HepG2 (cell line): Measurements from ENCODE around the gene PDE4D. TPM values are rescaled to one million over a fixed set of nuclear protein-coding genes. Genes with fewer than 3 reads are reported as not detected.

Experiments
- ATAC-seq: fragments of 200-7000 bp; cut with Tn5 transposase; 3 replicates; pipeline ENCODE4 v1.9.1; 2020; ENCODE audit warnings: mild to moderate bottlenecking, moderate library complexity
- BruUV-seq: library from RNA; stranded (reverse); fragments of 400-500 nt; replicated peaks from 2 replicates; lab custom pipeline; 2021; lab: Mats Ljungman, UMichigan
- CTCF ChIA-PET: fragments of 300-600 bp; formaldehyde crosslinking; extraction: SDS; loops from one replicate; lab custom pipeline; 2021; ENCODE audit warnings: low total read pairs, inconsistent platforms, low intra/inter-chr PET ratio; lab: Yijun Ruan, JAX
- POLR2A ChIA-PET: fragments of 350-600 bp; sonication (Branson Sonifier 250); formaldehyde crosslinking; loops from one replicate; lab custom pipeline; 2020; ENCODE audit warnings: antibody characterized with exemption, inconsistent platforms; lab: Yijun Ruan, JAX
- DNase-seq: peaks from one replicate; pipeline ENCODE4 v3.0.0-alpha.2; 2015; ENCODE audit warnings: low spot score
- FAIRE-seq: peaks from 3 replicates; lab custom pipeline; 2011; peaks lifted over from hg19 to GRCh38; lab: Jason Lieb, UNC
- H2AFZ ChIP-seq: one replicate; pipeline ENCODE4 v1.6.1; 2011; ENCODE audit warnings: low read length, inconsistent platforms
- H3K27ac ChIP-seq: fragments of 300-600 bp; 3 replicates; pipeline ENCODE4 v1.8.0; 2011; ENCODE audit warnings: mixed run types, mild to moderate bottlenecking, mixed read lengths, low read length, inconsistent platforms; ENCODE audit not compliant: insufficient read depth; ENCODE audit errors: extremely low read length
- H3K27me3 ChIP-seq, 2 experiments: fragments of 200-600 bp in 1 of 2; 2 replicates in 1 of 2; 3 replicates in 1 of 2; pipeline versions ENCODE4 v1.6.0 to v1.8.0; 2011; ENCODE audit warnings: low read length in 2 of 2, mild to moderate bottlenecking in 2 of 2, moderate library complexity in 2 of 2, inconsistent platforms in 1 of 2; ENCODE audit not compliant: insufficient read depth in 2 of 2, control insufficient read depth in 1 of 2
- H3K36me3 ChIP-seq, 2 experiments: fragments of 200-600 bp in 1 of 2; replicated peaks in 1 of 2; 2 replicates in 1 of 2; 3 replicates in 1 of 2; pipeline versions ENCODE4 v1.5.1 to v1.8.0; 2011; ENCODE audit warnings: low read length in 2 of 2, inconsistent platforms in 1 of 2; ENCODE audit not compliant: insufficient read depth in 2 of 2, control insufficient read depth in 1 of 2
- H3K4me1 ChIP-seq: 2 replicates; pipeline ENCODE4 v1.5.1; 2012; ENCODE audit warnings: low read length, inconsistent platforms; ENCODE audit not compliant: insufficient read depth
- H3K4me2 ChIP-seq: 2 replicates; pipeline ENCODE4 v1.6.0; 2011; ENCODE audit warnings: low read depth, low read length, inconsistent platforms
- H3K4me3 ChIP-seq, 3 experiments: fragments of 200-600 bp in 1 of 3; sonication (generic), shearing (Covaris generic) in 1 of 3; replicated peaks in 1 of 3; 2 replicates each; pipeline ENCODE4 v1.5.1; 2011 to 2016; ENCODE audit warnings: low read length in 3 of 3, inconsistent platforms in 2 of 3, low read depth in 2 of 3, mild to moderate bottlenecking in 2 of 3, control low read depth in 1 of 3, mixed read lengths in 1 of 3; ENCODE audit not compliant: insufficient read depth in 1 of 3
- H3K79me2 ChIP-seq: one replicate; pipeline ENCODE4 v1.6.1; 2011; ENCODE audit warnings: low read length, inconsistent platforms; ENCODE audit not compliant: insufficient read depth
- H3K9ac ChIP-seq: 2 replicates; pipeline ENCODE4 v1.6.0; 2011; ENCODE audit warnings: mild to moderate bottlenecking, low read depth, low read length, inconsistent platforms; ENCODE audit not compliant: insufficient read depth
- H3K9me3 ChIP-seq: 2 replicates; pipeline ENCODE4 v1.5.1; 2012; ENCODE audit warnings: mild to moderate bottlenecking, low read length
- H4K20me1 ChIP-seq: 2 replicates; pipeline ENCODE4 v1.6.0; 2011; ENCODE audit warnings: inconsistent platforms, mild to moderate bottlenecking, low read length, moderate library complexity; ENCODE audit not compliant: insufficient read depth
- CENPBD1 ChIP-seq: sonication (generic); formaldehyde crosslinking; IDR thresholded peaks from 2 replicates; pipeline ENCODE4 v1.8.0; 2022; ENCODE audit warnings: missing genetic modification reagents, low read depth, mild to moderate bottlenecking, borderline replicate concordance
- HMG20A ChIP-seq: IDR thresholded peaks from 2 replicates; pipeline ENCODE4 v1.6.1; 2016; ENCODE audit warnings: borderline replicate concordance
- IRF1 ChIP-seq: sonication (generic); formaldehyde crosslinking; IDR thresholded peaks from 2 replicates; pipeline ENCODE4 v1.4.0; 2020; ENCODE audit warnings: low read depth, mild to moderate bottlenecking, missing genetic modification reagents
- KLF15 ChIP-seq: sonication (generic); formaldehyde crosslinking; IDR thresholded peaks from 2 replicates; pipeline ENCODE4 v1.8.1; 2023; ENCODE audit warnings: borderline replicate concordance, mild to moderate bottlenecking, inconsistent platforms, missing genetic modification reagents, mixed read lengths
- MXD3 ChIP-seq: IDR thresholded peaks from 2 replicates; pipeline ENCODE4 v1.6.1; 2016; ENCODE audit warnings: mild to moderate bottlenecking, missing biosample characterization, missing genetic modification reagents
- RBFOX2 ChIP-seq: fragments of 200-400 bp; formaldehyde crosslinking; IDR thresholded peaks from 2 replicates; pipeline ENCODE4 v1.6.1; 2017; ENCODE audit warnings: low read depth, mild to moderate bottlenecking, low read length
- ZNF138 ChIP-seq: sonication (generic); formaldehyde crosslinking; IDR thresholded peaks from 2 replicates; pipeline ENCODE4 v1.5.0; 2020; ENCODE audit warnings: mild to moderate bottlenecking, low read depth, missing genetic modification reagents
- ZNF382 ChIP-seq: sonication (generic); formaldehyde crosslinking; IDR thresholded peaks from 2 replicates; pipeline ENCODE4 v1.5.0; 2020; ENCODE audit warnings: missing genetic modification reagents, mild to moderate bottlenecking, borderline replicate concordance
- WGBS: methylation state at CpG from one replicate; pipeline ENCODE4 v1.1.6; 2017; ENCODE audit warnings: low lambda C conversion rate; 5-methylcytosine and 5-hydroxymethylcytosine counted together
- in situ Hi-C: cut with HindIII; loops from 2 replicates; pipeline ENCODE4 v1.10.0; 2017; ENCODE audit warnings: low pct_unique_long_range_greater_than_20kb; ENCODE audit not compliant: extremely low pct_ligation_motif_present
- intact Hi-C: fragments of 100-400 bp; cut with micrococcal nuclease; formaldehyde crosslinking; loops from one replicate; pipeline ENCODE4 v1.10.0; 2022; ENCODE audit not compliant: unreplicated experiment
- polyA plus RNA-seq, 8 experiments: library from polyadenylated mRNA; depleted of rRNA in 3 of 8; stranded (reverse) in 7 of 8; unstranded in 1 of 8; fragments of >200 nt; fragmentation: Illumina TruSeq in 4 of 8; extraction: Trizol in 4 of 8; gene quantifications; 2 replicates each; pipeline versions ENCODE4 v1.2.1 to v1.2.3, GENCODE V29; 2011 to 2016; ENCODE audit warnings: low read depth in 4 of 8, missing spikeins in 1 of 8, mixed read lengths in 1 of 8; ENCODE audit not compliant: insufficient read depth in 1 of 8
- total RNA-seq, 5 experiments: library from RNA; depleted of rRNA; stranded (reverse); fragments of >200 nt; fragmentation: Illumina TruSeq; extraction: Trizol; gene quantifications; 2 replicates each; pipeline ENCODE4 v1.2.3, GENCODE V29; 2016; ENCODE audit warnings: low read depth in 1 of 5

Gene PDE4D
- total and polyA plus RNA-seq, 2 of the 13 experiments (the other 11 are each of a cell fraction or from before 2014, with no cell fraction given): 7.0 to 12.2 TPM

GRCh38 chr5:59487772-59488729, 405.5 kb downstream of the PDE4D start:
- in situ Hi-C loops: no loop called here
- H3K4me3 ChIP-seq: no peak overlapping the region
- no peaks in the 10 kb centered on the region for H3K79me2 ChIP-seq
- H3K4me1 ChIP-seq: no peaks in the 10 kb centered on the region
- TF ChIP-seq ZNF382 (CRISPR knock-in tag): no peak
- no peak for TF ChIP-seq IRF1 (CRISPR knock-in tag)
- no peak for TF ChIP-seq HMG20A (CRISPR knock-in tag)
- no peak for TF ChIP-seq KLF15 (CRISPR knock-in tag)
- TF ChIP-seq RBFOX2: no peak
- no peak for TF ChIP-seq CENPBD1 (CRISPR knock-in tag)
- TF ChIP-seq ZNF138: no peak
- TF ChIP-seq MXD3 (CRISPR knock-in tag): no peak
- TF ChIP-seq, all 625 proteins: peak for 0
- ChIA-PET CTCF (no interaction called here), POLR2A (no interaction called here)
- H3K9ac ChIP-seq: no peak overlapping the region
- no peak for DNase-seq
- no TSS peak for BruUV-seq
- H4K20me1 ChIP-seq: no peaks in the 10 kb centered on the region
- H3K36me3 ChIP-seq: no peaks in the 10 kb centered on the region
- no peaks in the 10 kb centered on the region for H3K9me3 ChIP-seq
- no peak overlapping the region for H2AFZ ChIP-seq
- 59% methylated on average over 6 of the region's 7 CpGs for WGBS
- no peak overlapping the region for H3K4me2 ChIP-seq
- ATAC-seq: no peak
- no peaks in the 10 kb centered on the region for H3K27me3 ChIP-seq
- no peak overlapping the region for H3K27ac ChIP-seq
- FAIRE-seq: no peak
- intact Hi-C loops: no loop called here
